IPS DF 19.7 (cell line): Measurements from ENCODE around the gene UST.

Experiments used
- DNase-seq: peaks from one replicate; pipeline ENCODE4 v3.0.0-alpha.2; 2013; ENCODE audit warnings: low read depth, low spot score

Gene UST

GRCh38 chr6:149060985-149061760 is 314.3 kb downstream of the UST start:
- no peak for DNase-seq

- no peak for DNase-seq
These were observed 315.1 kb downstream of the UST start for GRCh38 chr6:149061930-149062329.

- no peak for DNase-seq
These were observed 316.0 kb downstream of the UST start for GRCh38 chr6:149062653-149063348.

GRCh38 chr6:149063468-149063867 is 316.6 kb downstream of the UST start:
- no peak for DNase-seq

- DNase-seq: no peak
These were observed 317.3 kb downstream of the UST start for GRCh38 chr6:149064001-149064659.

- no peak for DNase-seq
These were observed 317.8 kb downstream of the UST start for GRCh38 chr6:149064660-149065015.

- no peak for DNase-seq
These were observed 318.3 kb downstream of the UST start for GRCh38 chr6:149065121-149065520.

- no peak for DNase-seq
These were observed 319.1 kb downstream of the UST start for GRCh38 chr6:149065658-149066556.

GRCh38 chr6:149071997-149072396 is 325.2 kb downstream of the UST start:
- DNase-seq: no peak

GRCh38 chr6:149074832-149075258 is 328.0 kb downstream of the UST start:
- DNase-seq: no peak

- DNase-seq: no peak
These were observed 329.0 kb downstream of the UST start for GRCh38 chr6:149075616-149076354.

GRCh38 chr6:149076355-149076734 is 329.5 kb downstream of the UST start:
- DNase-seq: no peak

- no peak for DNase-seq
These were observed 330.4 kb downstream of the UST start for GRCh38 chr6:149077208-149077607.

- DNase-seq: no peak
These were observed 331.5 kb downstream of the UST start for GRCh38 chr6:149078211-149078782.

- no peak for DNase-seq
These were observed 332.6 kb downstream of the UST start for GRCh38 chr6:149079456-149079855.

- DNase-seq: no peak
These were observed 333.2 kb downstream of the UST start for GRCh38 chr6:149079911-149080491.

GRCh38 chr6:149080511-149080910 is 333.7 kb downstream of the UST start:
- DNase-seq: no peak

GRCh38 chr6:149081281-149081680 is 334.5 kb downstream of the UST start:
- DNase-seq: no peak

- peak; percentile 15 for DNase-seq
These were observed 335.5 kb downstream of the UST start for GRCh38 chr6:149082320-149082719.

GRCh38 chr6:149084026-149084425 is 337.2 kb downstream of the UST start:
- DNase-seq: no peak
